BJ (cell line): ENCODE measurements around the gene AR. TPM values are rescaled to one million over a fixed set of nuclear protein-coding genes. Genes with fewer than 3 reads are reported as not detected.
"Not testable (repeated sequence)": the region's sequence is repeated elsewhere in the genome, so short reads cannot be mapped to it uniquely, and the experiment has no call there.

Source experiments
- CTCF ChIA-PET: fragments of 350-600 bp; formaldehyde crosslinking; extraction: SDS; loops from one replicate; lab custom pipeline; 2021; ENCODE audit warnings: antibody characterized with exemption, inconsistent platforms; lab: Yijun Ruan, JAX
- POLR2A ChIA-PET: fragments of 300-600 bp; sonication (Branson Sonifier 250); formaldehyde crosslinking; extraction: SDS; loops from one replicate; lab custom pipeline; 2021; ENCODE audit warnings: antibody characterized with exemption; lab: Charles Lee
- DNase-seq: peaks from one replicate; pipeline ENCODE4 v3.0.0-alpha.2; 2011; ENCODE audit warnings: low read depth
- H3K27me3 ChIP-seq: 2 replicates; pipeline ENCODE4 v1.6.0; 2011; ENCODE audit warnings: low read length; ENCODE audit not compliant: control insufficient read depth, insufficient read depth
- H3K36me3 ChIP-seq: 2 replicates; pipeline ENCODE4 v1.5.1; 2011; ENCODE audit warnings: low read length; ENCODE audit not compliant: control insufficient read depth, insufficient read depth
- H3K4me3 ChIP-seq: 2 replicates; pipeline ENCODE4 v1.5.1; 2011; ENCODE audit warnings: low read depth, mild to moderate bottlenecking, control low read depth, low read length
- CTCF ChIP-seq: IDR thresholded peaks from 2 replicates; pipeline ENCODE4 v1.5.1; 2011; ENCODE audit warnings: low read depth, mild to moderate bottlenecking, control low read depth, inconsistent platforms, low read length, moderate library complexity; ENCODE audit not compliant: insufficient read depth
- polyA plus RNA-seq: library from polyadenylated mRNA; depleted of rRNA; stranded (reverse); fragments of >200 nt; gene quantifications from 2 replicates; pipeline ENCODE4 v1.2.3, GENCODE V29; 2011

The AR gene
- polyA plus RNA-seq, 1 experiment: 13.9 TPM

- no peaks in the 10 kb centered on the region for H3K27me3 ChIP-seq
- H3K4me3 ChIP-seq: no peak overlapping the region
- ChIA-PET CTCF (no interaction called here), POLR2A (no interaction called here)
- no peaks in the 10 kb centered on the region for H3K36me3 ChIP-seq
- TF ChIP-seq CTCF: no peak
- DNase-seq: no peak
Measured at GRCh38 chrX:67624325-67624724, 80.5 kb downstream of the AR start.

DNA sequence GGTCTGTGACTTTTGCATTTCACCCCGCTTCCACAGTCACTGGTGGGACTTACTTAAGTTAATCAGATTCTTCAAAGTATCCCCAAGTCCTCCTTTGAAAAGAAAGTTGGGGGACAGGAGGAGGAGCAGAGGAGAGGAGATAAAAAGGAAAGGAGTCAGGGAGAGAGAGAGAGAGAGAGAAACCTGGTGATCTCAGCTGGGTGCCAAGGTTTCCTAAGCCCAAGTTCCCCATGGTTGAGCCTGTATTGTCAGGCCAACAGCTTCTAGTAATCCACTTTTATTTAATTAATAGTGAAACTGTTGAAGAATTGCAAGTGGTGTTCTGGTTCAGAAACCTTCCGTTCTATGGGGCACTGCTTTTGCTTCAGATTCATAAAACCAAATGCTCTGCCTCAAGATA, 91.6 kb downstream of the AR start:
- no peaks in the 10 kb centered on the region for H3K27me3 ChIP-seq
- no peak for DNase-seq
- ChIA-PET CTCF (no interaction called here), POLR2A (no interaction called here)
- no peak for TF ChIP-seq CTCF
- no peaks in the 10 kb centered on the region for H3K36me3 ChIP-seq
- H3K4me3 ChIP-seq: no peak overlapping the region

DNA sequence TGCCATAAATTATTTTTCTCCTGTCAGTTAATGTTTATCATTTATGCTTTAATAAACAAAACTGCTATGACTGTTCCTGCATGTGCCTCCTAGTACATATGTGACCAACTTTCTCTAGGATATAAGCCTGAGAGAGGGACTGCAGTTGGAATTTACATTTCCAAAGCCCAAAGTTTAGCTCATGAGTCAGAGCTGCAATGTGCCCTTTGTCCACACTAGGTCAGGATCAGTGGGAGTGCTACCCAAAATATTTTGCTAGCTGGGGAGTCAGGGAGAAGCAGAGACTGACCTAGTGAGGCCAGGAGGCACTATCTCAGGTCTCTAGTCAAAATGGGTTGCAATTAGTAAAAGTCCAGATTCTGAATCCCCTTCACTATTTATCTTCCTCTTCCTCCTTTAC, 92.7 kb downstream of the AR start:
- DNase-seq: no peak
- H3K36me3 ChIP-seq: no peaks in the 10 kb centered on the region
- POLR2A ChIA-PET: no interaction called here
- no peak for TF ChIP-seq CTCF
- H3K27me3 ChIP-seq: no peaks in the 10 kb centered on the region
- CTCF ChIA-PET: interaction anchor here (0.7 kb wide), 1 partner anchor 9 kb away, joined by 3 read pairs; no protein-coding TSS in a partner anchor
- no peak overlapping the region for H3K4me3 ChIP-seq

- POLR2A ChIA-PET, H3K27me3 ChIP-seq, DNase-seq, H3K36me3 ChIP-seq, H3K4me3 ChIP-seq, CTCF ChIA-PET: not testable (repeated sequence)
Measured at GRCh38 chrX:67637293-67637692, 93.5 kb downstream of the AR start.

DNA sequence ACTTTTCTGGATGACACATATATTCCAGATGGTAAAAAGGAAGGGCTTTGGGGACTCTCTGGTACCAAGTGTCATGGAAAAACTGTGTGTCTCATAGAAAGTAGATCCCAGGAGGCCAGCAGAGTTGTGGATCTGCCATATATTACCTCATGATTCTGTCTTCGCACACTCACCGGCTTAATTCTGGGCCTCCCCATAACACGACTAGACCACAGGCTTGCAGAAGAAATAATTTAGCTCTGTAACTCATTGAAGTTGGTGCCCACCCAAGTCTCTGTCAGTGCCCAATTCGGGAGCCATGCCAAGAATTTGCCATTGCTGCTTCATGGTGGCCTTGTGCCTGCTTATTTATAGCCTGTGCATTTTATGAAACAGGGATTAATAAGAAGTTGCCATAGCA, 104.5 kb downstream of the AR start:
- no peak for TF ChIP-seq CTCF
- no peak overlapping the region for H3K4me3 ChIP-seq
- ChIA-PET POLR2A (no interaction called here), CTCF (no interaction called here)
- H3K27me3 ChIP-seq: no peaks in the 10 kb centered on the region
- no peak for DNase-seq
- no peaks in the 10 kb centered on the region; the same call in 1 of the 2 replicates for H3K36me3 ChIP-seq

GRCh38 chrX:67651437-67652142, 107.8 kb downstream of the AR start:
- DNase-seq: no peak
- TF ChIP-seq CTCF: no peak
- H3K36me3 ChIP-seq: no peaks in the 10 kb centered on the region
- no peaks in the 10 kb centered on the region for H3K27me3 ChIP-seq
- no peak overlapping the region for H3K4me3 ChIP-seq
- ChIA-PET CTCF (no interaction called here), POLR2A (no interaction called here)
